HG03571 (cell line): ENCODE measurements around the gene VSIR.

ENCODE experiments used
- ATAC-seq: cut with Tn5 transposase; IDR thresholded peaks from one replicate; pipeline ENCODE4 v1.9.1; 2021; ENCODE audit not compliant: unreplicated experiment

VSIR gene

DNA sequence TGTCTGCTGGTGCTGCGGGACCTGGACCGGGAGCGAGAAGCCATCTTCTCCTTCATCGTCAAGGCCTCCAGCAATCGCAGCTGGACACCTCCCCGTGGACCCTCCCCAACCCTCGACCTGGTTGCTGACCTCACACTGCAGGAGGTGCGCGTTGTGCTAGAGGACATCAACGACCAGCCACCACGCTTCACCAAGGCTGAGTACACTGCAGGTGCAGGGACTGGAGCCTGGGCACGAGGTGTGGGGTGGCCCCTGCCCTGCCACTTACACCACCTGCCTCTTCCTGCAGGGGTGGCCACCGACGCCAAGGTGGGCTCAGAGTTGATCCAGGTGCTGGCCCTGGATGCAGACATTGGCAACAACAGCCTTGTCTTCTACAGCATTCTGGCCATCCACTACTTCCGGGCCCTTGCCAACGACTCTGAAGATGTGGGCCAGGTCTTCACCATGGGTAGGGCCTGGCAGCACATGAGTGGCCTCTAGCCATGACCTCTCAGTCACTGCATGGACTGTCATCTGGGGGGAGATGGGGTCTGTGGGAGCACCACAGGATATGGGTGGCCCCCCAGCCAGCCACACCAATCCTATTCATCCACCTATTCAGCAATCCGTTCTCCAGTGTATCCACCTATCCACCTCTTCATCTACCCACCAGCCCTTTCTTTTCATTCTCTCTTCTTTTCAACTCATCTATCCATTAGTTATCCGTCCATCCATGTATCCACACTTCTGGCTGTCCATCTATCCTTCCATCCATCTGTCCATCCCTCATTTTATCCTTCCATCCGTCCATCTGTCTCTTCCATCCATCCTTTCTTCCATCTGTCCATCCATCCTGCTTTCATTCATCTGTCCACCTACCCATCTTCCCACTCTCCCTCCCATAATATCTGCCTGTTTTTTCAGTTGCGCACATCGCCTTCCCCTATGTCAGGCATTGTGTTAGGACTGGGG lies 34.5 kb upstream of the VSIR start:
- no peak for ATAC-seq

DNA sequence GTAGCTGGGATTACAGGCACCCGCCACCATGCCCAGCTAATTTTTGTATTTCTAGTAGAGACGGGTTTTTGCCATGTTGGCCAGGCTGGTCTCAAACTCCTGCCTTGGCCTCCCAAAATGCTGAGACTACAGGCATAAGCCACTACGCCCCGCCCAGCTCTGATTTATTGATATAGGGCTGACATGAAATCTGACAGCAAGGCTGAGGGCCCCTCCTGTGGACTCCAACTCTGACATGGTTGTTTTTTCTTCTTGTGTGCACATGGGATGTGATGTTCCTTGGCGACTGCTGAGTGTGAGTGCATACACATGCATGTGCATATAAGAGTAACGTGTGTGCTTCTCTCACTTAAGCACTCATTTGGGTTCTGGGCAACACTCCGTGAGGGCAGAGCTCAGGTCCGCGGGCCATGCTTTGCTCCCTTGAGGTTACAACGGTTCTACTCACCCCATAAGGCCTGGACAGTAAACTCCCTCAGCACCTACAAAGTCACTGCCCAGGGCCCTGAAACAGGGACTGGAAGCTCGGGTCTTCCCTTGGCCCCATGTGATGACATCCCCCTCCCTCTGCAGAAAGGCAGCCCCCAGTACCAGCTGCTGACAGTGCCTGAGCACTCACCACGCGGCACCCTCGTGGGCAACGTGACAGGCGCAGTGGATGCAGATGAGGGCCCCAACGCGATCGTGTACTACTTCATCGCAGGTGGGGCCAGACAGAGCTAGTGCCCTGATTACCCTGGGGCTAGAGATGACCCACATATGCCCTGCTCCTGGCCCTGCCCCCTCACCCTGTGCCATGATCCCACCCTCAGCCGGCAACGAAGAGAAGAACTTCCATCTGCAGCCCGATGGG lies 33.6 kb upstream of the VSIR start:
- no peak for ATAC-seq

- ATAC-seq, result no peak
Measured at GRCh38 chr10:71805776-71806703, 32.7 kb upstream of the VSIR start.

GRCh38 chr10:71804077-71804476 lies 30.8 kb upstream of the VSIR start:
- no peak for ATAC-seq

- no peak for ATAC-seq
Measured at GRCh38 chr10:71802715-71803488, 29.6 kb upstream of the VSIR start.

DNA sequence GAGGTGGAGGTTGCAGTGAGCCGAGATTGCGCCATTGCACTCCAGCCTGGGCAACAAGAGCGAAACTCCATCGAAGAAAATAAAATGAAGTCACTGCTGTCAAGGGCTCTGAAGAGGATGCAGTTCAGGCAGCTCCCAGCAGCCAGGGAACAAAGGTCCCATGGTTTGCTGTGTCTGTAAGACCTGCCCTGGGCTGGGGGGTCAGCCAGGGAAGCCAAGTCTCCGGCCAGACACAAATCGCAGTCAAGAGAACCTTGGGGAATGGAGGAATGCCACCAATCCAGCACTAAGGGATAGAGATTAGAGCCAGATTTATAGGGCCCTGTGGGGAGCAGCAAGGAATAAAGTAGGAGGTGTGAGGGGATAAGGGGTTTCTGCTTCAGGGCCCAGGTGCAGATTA lies 28.9 kb upstream of the VSIR start:
- ATAC-seq, result no peak

GRCh38 chr10:71801361-71801760 lies 28.0 kb upstream of the VSIR start:
- ATAC-seq, result peak; percentile 73

GRCh38 chr10:71799608-71800453 lies 26.5 kb upstream of the VSIR start:
- no peak for ATAC-seq

DNA sequence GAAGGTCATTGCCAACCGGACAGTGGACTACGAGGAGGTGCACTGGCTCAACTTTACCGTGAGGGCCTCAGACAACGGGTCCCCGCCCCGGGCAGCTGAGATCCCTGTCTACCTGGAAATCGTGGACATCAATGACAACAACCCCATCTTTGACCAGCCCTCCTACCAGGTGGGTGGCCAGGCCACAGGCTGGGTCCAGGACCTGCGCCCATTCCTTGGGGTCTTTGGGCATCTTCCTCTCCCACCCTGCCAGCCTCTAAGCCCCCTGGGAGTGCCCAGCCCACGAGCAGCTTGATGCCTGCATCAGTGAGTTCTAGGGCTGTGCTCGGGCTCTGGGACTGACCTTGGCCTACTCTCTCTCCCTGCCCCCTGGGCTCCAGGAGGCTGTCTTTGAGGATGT lies 25.8 kb upstream of the VSIR start:
- no peak for ATAC-seq

DNA sequence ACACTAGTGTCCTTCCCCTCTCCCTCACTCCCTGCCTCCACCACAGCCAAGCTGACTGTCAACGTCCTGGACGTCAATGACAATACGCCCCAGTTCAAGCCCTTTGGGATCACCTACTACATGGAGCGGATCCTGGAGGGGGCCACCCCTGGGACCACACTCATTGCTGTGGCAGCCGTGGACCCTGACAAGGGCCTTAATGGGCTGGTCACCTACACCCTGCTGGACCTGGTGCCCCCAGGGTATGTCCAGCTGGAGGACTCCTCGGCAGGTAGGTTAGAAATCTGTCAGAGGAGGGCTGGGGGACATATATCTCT lies 24.9 kb upstream of the VSIR start:
- ATAC-seq, result no peak

DNA sequence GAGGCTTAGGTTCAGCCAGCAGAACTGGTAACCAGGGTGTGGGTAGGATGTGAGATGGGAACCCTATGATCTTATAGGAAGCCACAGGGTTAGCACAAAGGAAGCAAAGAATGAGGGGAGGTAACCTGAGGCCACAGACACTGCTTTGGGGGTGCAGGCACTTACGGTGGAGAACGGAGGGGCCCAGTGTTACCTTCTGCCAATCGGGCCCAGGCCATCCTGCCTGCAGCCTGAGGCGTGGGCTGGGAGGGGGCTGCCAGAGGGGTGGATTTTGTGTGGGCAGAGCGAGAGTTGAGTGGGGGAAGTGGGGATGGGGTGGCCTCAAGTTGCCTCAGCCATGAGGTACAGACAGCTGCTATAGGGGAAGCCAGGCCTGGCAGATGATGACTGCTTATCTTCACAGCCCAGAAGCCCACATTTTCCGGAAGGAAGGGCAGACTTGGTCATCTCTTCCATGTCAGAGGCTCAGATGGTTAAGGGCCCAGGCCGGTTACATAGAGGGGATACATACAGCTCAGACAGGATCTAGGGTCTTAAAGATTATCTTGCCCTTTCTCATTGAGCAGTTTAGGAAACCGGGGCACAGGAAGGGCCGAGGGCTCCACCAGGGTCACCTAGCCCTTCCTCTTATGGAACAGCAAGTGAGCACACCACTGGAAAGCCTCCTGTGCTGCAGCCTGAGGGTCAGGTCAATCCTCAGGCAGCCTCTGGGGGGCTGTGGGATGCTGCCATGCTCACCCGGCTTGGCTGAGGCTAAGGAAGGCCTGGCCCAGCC lies 24.4 kb upstream of the VSIR start:
- ATAC-seq, result no peak

- no peak for ATAC-seq
Measured at GRCh38 chr10:71796749-71797405, 23.6 kb upstream of the VSIR start.

- no peak for ATAC-seq
Measured at GRCh38 chr10:71795248-71795647, 21.9 kb upstream of the VSIR start.

DNA sequence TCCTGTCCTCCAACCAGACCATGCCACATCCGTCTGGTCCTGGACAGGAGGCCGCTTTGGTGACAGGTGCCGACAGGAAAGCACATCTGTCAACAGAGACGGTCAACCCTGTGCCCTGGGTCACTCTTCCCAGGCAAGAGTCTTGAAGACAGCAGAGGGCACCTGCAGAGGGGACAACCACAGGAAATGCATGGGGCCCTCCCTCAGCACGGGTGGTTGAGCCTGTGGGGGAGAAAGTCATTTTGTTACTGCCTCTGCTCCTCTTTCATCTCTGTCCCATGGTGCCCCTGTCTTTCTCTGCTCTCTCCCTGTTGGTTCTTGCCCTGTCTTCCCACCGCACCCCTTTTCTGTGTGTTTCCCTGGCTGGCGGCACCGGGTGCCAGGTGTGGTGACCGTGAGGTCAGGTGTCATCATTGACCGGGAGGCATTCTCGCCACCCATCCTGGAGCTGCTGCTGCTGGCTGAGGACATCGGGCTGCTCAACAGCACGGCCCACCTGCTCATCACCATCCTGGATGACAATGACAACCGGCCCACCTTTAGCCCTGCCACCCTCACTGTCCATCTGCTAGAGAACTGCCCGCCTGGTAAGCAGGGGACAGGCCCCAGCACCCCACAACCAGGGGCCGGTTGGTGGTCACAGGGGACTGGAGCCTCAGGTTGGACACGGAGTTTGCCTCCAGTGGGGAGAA lies 17.6 kb upstream of the VSIR start:
- no peak for ATAC-seq

GRCh38 chr10:71789871-71790270 lies 16.6 kb upstream of the VSIR start:
- ATAC-seq, result no peak

DNA sequence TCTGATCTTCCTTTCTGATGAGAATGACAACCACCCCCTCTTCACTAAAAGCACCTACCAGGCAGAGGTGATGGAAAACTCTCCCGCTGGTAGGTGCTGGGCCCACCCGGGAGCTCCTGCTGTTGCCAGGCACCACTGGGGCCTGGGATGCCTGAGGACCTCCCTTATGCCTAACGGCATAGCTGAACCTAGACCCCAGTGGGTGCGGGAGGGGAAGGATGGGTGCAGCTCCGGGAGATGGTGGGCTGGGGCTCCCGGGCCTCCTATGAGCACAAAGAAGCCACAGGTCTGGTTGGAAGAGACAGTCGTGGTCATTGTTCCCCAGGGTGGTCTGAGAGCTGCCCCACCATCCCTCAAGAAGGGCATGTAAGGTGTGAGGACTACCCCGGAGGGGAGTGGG lies 15.6 kb upstream of the VSIR start:
- ATAC-seq, result no peak

DNA sequence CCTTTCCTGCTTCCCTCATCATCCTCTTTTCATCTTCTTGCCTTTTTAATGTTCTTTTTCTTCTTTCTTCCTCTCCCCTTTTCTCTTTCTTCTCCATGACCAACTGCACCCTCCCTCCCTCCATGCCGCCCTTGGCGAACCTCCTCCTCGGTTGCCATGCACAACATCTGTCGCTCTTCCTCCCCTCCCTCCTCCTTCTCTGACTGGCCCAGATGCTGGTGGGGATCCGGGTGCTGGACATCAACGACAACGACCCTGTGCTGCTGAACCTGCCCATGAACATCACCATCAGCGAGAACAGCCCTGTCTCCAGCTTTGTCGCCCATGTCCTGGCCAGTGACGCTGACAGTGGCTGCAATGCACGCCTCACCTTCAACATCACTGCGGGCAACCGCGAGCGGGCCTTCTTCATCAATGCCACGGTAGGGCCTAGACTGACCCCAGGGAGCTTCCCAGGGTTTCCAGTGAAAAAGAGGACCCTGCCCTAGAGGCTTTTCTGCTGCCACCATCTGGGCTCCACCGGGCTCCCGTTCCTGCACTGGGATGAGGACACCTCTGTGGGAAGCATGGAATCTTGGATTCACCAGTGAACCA lies 11.5 kb upstream of the VSIR start:
- ATAC-seq, result no peak
